HG03439 (cell line): ENCODE results near the gene CCDC142.
"Not testable (repeated sequence)": the region's sequence is repeated elsewhere in the genome, so short reads cannot be mapped to it uniquely, and the experiment has no call there.

ENCODE experiments used
- ATAC-seq: cut with Tn5 transposase; IDR thresholded peaks from one replicate; pipeline ENCODE4 v1.9.1; 2021; ENCODE audit warnings: mild to moderate bottlenecking, moderate library complexity; ENCODE audit not compliant: unreplicated experiment

Gene CCDC142

DNA sequence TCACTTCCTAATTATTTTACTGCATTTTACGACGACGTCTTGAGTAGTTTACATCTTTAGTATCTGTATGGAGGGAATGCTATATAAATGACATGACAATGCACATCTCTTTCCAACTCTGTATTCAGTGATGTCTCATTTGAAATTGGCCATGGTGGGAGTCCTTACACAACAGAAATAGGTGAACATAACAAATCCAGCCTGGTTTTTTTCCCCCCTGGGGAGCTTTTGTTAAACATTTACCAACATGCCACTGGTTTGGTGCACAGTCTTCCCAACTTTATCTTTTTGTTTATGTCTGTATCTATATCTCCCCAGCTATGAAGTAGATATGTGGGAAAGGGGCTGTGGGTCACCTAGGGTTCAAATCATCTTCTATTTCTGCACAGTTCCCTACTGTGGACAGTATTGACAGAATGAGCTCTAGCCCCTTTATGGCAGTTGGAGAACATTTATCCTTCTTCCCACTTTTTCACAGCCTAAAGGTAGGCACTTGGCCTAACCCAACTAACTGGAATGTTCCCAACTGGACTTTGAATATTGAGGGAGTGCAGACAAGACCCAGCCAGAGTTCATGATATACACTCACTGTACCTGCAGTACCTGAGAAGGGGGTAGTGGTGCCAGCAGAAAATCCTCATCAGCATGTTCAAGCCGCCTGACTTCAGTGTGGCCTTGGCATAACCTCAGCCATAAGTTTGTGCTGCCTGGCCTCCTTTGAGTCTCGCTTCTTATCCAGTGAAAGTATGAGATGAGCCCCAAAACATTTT, 35.4 kb downstream of the CCDC142 start:
- no peak for ATAC-seq

DNA sequence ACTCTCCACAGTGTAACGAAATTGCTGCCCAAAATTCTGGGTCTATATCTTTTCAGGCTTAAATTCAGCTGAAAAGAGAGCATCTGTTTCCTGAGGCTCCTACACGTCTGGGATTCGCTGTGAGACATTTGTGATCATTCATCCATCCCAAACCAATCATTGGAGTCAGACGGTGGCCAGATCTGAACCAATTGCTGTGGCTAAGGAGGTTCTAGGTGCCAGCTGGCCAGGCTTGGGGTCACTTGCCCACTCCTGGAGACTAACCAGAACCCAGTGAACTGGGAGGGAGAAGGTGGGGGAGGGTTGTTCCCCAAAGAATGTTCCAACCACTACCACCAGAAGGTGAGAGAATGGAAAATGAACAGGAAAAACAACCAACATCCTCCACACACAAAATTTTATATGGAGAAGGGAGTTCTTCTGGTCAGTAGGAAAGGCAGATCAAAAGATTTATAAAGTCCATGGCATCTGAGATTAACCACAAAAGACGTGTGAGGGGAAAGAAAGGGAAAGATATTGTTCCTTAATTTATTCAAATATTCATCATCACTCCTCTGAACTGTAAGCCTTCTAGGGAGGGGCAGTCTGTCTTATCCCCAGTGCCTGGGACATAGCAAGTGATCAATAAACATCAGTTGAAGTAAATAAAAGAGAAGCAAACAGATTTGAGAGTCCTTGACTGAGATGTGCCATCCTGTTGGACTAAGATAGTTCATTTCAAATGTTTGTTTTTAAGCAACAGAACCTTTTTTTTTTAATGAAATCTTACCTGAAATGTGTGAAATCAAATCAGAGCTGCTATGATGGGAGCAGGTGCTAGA, 38.1 kb downstream of the CCDC142 start:
- ATAC-seq: no peak

DNA sequence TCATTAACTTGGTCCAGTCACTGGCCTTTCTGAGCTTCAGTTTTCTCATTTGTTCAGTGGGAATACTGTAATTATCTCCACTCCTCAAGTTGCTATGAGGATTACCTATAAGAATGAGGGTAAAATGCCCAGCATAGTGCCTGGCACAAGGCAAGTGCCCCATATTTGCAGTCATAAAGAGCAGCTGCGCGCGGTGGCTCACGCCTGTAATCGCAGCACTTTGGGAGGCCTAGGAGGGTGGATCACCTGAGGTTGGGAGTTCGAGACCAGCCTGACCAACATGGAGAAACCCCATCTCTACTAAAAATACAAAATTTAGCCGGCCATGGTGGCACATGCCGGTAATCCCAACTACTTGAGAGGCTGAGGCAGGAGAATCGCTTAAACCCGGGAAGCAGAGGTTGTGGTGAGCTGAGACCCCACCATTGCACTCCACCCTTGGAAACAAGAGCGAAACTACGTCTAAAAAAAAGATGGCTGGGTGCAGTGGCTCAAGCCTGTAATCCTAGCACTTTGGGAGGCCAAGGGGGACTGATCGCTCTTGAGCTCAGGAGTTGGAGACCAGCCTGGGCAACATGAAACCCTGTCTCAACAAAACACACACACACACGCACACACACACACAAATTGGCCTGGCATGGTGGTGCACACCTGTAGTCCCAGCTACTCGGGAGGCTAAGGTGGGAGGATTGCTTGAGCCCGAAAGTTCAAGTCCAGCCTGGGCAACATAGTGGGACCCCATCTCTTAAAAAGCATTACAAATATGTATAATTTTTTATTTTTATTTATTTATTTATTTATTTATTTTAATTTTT, 40.1 kb downstream of the CCDC142 start:
- not testable (repeated sequence) for ATAC-seq

DNA sequence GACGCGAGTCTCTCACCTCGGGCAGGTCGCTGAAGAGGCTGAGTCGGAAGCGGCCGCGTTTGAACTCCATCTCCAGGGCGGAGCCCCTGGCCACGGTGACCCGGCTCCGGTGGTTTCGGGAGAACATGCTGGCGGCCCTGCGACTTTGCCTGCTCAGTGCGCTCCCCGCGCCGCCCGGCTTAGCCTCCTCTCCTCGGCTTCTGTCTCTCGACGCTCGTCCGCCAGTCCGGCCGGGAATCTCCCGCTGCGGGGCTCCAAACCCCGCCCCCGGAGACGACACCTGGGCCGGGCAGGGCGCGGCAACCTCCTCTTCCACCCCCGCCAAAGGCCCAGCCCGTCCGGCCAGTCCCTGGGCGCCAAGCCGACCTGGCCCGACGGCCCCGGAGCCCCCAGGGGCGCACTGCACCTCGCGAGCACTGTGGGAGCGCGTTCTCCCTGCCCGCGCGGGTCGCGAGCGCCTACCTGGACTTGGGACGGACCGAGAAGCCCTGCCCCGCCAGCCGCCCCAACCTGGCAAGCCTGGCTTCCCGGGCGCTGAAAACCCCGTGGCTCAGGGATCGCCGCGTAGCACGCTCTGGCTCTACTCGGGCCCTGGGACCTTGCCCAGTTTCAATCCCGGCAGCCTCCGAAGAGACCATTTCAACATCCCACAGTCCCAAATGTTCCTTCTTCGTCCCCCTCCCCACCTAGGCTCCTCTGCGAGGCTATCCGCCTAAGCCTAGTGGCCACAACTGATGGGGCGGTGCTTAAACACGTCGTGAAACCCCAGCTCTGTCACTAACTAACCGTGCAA, 40.9 kb downstream of the CCDC142 start, which contains the start of gene RTKN:
RTKN (minus strand) TSS at position 248 of the 793 bp plus-strand sequence; CDS start at position 127, 121 bp downstream.
- no peak for ATAC-seq

DNA sequence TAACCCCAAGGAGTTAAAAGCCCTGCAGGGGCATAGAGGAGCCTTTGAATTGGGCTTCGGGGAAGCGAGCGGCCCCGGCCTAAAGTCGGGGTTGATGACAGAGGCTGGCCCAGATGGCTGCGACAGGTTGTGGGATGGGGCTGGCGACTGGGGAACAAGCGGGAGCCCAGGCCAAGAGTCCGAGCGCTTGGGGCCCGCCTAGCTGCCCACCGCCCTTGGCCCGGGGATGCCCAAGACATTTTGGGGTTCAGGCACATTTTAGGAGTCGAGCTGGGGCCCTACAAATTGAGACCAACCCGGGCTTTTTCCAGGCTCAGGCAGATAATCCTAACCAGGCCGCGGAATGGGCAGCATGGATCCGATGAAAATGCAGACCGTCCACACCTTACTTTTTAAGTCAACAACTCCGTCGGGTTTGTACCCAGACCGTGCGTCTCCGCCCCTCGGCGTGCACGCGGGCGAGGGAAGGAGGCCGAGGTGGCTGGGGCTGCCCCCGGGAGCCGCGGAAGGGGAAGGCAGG, 41.6 kb downstream of the CCDC142 start:
- ATAC-seq: no peak

DNA sequence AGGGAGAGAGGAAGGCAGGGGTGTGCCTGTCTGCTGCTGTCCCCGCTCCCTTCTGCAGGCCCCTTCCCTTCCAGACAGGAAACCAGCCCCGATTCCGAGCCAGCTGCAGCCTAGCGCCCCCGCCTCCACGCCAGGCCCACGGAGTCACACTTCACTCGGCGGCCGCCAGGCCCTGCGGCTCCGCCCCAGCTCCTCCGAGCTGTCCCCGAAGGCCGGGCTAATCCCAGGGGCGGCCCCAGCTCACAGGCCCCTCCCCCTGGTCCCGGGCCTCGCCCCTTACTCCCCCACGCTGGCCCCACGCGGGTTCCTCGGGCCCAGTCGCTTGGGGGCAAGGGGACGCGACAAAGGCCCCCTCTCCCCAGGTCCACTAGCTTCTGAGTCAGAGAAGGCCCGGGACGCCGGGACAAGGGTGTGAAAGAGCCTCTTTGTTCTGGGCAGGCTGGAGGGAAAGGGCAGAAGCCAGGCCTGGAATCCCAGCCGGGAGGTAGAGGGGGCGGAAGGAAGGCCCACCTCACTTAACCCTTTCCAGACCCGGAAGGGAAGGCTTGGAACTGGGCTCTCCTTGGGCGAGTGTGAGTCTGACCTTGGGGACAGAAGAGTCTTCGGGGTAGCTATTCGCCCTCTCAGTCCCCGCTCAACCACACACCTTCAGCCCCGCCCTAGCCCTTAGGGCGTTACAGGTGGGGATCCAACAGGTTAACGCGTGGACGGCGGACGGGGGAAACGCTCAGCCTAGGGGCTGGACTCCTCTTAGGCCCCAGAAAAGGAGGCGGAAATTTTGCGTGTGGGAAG, 42.2 kb downstream of the CCDC142 start:
- peak; percentile 59 for ATAC-seq

DNA sequence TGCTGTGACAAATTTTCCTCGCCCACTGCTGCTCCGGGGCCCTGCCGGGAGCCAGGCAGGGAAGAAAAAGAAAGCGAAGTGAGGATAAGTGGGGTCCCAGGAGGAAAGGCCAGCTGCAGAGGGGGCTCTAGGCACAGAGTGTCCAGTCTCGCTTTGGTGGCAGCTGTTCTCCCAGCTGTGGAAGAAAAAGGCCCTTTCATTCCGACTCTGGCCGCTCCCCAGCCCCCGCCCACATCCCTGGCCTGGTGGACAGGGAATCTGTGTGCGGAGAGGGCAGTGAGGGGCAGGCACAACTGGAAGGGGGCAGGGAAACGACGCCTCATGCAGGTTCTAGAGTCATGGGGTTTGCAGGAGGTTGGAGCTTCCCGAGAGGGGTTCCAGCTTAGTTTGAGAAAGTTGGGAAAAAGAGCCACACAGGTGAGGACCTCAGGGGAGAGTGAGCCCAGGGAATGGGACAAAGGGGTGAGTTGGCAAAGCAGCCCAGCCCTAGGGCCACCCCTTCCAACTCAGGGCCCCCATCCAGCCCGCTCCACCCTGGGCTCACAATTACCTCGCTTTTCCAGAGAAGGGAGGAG, 42.9 kb downstream of the CCDC142 start:
- no peak for ATAC-seq

DNA sequence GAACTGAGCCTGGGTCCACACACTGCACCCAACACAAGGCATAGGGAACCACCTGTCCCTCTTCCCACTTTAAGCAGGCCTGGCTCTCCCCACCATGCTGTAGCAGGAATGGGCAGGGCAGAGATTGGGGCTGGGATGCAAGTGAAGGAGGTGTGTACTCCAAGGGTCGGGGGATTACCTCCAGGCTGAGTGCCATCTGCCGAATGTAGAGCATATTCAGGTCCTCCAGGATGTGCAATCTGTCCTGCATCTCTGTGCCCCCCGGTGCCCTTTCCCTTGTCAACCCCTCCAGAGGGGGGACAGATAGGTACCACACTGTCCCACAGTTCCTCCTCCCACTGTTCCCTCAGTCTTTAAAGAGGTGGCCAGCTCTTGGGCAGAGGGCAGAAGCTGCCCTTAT, 43.4 kb downstream of the CCDC142 start:
- ATAC-seq: no peak

DNA sequence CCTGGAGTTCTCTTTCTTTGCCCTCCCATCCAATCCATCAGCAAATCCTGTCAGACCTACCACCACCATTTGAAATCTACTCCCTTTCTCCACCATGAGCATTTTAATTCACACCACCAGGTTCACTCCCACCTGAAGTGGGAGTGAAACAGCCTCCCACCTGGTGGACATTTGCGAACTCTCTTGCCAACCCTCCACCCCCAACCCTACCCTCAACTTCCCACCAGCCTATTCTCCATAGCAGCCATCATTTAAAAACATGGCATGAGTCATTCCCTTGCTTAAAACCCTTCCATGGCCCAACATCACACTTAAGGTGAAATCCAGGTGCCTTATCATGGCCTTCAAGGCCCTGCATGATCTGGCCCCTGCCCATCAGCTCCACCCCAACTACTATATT, 44.5 kb downstream of the CCDC142 start:
- ATAC-seq: no peak

DNA sequence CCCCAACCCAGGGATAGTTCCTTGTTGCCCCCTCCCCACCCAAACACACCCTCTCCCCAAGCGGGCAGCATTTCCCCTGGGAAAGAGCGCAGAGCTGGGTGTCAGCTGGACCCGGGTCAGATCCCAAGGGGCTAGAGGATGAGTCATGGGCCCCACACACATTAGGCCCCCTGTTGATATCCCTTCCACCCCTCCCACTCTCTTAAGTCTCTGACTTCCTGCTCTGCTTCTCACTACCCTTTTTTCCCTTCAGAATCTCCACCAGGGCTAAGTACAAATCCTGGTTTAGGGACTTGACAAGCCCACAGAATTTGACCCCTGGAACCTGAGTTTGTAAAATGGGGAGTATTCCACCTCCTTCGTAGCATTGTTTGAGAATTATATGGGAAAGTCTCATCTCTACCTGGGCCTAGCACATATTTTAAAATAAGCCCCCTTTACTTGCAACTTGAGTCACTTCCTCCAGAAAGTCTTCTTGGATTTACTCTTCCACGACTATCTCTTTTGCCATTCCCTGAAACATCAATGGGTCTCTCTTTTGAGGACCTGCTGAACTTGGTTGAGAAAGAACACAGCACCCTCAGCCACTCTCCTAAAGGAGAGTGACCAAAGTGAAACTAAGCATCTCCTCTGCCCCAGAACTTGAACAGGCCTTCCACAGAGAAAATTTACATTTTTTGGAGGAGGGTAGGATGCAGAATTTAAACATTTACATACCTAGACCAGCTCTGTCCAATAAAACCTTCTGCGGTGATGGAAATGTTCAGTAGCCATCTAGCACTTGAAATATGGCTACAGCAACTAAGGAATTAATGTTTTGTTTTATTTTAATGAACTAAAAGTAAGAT, 45.7 kb downstream of the CCDC142 start:
- ATAC-seq: no peak

DNA sequence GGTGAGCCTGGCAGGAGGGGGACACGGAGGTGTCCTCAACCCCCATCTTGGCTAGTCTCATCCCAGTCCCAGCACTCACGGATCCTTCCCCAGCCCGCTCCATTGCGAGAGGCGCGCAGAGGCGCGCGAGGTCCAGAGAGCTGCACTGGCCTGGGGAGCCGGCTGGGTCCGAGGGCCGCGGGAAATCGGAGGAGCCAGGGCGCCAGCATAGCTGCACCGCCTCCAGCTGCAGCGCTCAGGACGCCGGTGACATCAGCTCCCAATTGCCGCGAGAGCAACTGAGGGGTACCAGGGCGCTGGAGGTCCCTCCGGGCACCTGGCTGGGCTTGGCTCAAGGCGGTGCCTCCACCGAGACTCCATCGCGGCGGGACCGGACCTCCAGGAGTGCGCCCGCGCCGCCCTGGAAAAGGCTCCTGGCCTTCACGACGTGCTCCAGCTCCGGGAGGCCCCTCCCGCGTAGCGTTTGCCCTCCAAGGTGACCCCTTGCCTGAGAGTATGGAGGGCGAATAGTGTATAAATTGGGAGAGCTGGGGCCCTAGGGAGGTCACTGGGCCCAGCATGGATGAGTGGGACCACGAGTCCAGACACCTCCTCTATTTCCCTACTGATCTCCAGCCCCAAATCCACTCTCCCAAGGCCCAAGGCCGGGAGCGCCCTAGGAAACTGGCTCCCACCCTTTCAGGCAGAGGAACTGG, 46.5 kb downstream of the CCDC142 start:
- no peak for ATAC-seq

DNA sequence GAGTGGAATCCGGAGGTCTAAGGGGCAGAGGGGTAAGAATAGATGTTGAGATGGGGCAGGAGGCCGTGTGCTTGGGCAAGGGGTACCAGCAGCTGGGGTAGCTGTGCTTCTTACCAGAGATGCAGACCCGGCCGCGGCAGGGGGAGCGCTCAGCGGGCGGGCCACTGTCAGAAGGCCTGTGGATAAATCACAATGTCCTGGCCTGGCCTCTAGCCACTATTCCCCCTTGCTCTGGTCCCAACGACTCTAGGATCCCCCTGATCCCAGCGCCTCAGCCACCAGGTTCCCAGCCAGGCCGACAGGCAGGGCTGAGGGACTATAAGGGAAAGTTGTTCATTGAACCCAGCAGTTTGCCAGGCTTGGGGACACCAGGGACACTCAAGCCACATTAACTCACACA, 52.3 kb downstream of the CCDC142 start:
- ATAC-seq: no peak

DNA sequence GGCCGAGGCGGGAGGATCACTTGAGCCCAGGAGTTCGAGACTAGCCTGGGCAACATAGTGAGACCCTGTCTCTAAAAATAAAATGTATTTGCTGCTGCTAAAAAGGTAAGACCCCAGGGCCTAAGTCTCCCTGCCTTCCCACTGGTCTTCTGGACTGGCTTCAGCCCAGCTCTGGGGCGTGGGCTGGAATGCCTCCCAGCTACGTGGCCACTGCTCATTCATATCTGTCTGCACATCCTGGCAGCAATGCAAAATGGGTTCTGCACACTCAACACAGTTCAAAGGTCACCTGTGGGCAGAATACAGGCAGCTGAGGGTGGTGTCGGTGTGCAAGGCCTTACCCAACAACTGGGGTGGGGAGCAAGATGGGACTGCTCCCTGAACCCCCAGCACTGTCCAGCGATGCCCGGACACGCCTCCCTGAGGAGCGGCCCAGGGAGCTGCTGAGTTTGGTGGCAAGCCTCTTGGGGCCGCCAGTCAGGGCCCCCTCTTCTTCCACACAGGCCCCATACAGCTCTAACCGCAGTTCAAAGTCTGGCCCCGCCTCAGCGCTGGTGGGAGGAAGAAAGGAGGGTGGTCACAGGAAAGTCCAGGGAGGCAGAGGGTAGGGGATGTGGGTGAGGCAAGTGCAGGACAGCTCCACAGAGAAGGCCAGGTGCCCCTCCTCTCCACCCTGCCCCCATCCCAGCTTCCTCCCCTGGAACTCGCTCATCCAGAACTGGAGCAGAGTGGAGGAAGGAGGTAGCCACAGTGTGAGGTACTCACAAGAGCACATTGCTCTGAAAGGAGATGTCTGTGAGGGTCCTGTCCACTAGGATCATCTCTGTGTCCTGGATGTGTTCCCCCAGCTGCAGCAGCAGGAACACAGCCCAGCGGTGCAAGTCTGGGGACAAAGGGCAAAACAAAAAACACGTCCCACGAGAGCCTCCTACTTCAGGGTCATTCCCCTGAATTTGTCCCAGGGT, 53.0 kb downstream of the CCDC142 start:
- no peak for ATAC-seq

DNA sequence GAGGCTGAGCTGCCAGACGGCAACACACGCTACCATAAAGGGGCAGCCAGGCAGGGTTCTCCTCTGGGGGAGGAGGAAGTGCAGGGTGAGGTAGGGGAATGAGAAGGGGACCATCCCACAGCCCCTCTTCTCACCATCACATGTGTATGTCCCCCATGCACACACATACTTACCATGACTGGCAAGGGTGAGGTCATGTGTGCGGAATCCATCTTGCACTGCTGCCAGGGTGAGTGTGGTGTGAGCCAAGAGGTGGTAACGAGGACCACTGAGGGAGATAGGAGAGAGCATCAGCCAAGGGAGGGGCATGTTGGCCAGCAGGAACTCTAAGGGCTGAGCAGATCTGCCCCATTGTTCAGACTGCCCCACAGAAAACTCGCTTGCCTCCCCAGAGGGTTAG, 54.1 kb downstream of the CCDC142 start:
- ATAC-seq: no peak

DNA sequence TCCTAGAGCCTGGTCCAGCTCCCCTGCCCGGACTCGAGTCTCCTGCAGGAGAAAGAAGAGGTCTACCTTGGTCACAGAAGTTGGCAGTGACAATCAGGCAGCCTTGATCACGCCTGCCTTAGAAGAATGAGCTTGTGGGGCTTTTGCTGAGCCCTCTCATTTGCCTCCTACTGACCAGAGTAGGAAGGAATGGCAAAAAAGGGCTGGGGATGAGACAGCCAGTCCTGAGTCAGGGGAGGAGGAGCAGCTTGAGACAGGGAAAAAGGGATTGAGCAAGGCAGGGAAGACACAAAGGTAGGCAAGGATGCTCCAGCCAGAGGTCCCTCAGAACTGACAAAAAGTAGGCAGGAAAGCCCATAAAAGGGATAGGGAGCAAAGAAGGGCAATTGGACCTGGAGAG, 55.2 kb downstream of the CCDC142 start:
- no peak for ATAC-seq

DNA sequence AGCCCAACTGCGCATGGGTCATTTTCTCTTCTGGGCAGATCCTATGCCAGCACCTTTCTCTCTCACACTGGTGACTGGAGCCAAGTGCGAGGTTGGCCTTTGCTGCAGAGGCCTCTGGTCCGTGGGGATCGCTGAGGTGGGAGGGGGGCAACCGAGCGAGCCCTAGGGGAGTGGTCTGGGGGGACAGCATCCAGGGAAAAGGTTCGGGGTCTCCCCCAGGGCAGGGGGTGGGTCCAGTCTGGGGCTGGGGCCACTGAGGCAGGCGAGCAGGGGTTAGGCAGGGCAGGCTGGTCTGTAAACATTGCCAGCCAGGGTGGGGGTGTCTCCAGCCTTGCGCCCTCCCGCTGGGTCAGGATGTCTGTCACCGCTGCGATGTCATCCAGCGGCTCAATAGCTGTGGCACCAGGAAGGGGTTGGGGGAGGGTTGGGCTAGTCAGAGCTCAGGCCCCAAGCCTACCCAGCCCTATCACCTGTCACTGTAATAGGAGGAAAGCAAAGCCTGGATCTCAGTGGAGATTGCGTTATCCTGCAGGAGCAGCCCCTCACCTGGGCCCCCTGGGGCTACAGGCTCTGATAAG, 56.5 kb downstream of the CCDC142 start:
- ATAC-seq: no peak
